HEK293 (cell line): Measurements from ENCODE around the gene IFNGR1.

Experiments used
- IKZF3 ChIP-seq: fragments of 450-650 bp; IDR thresholded peaks from 2 replicates; pipeline ENCODE4 v1.5.0; 2018; ENCODE audit warnings: missing biosample characterization, mild to moderate bottlenecking, missing genetic modification characterization, moderate library complexity
- SETDB1 ChIP-seq: IDR thresholded peaks from one replicate; pipeline ENCODE4 v1.6.1; 2017; ENCODE audit warnings: mild to moderate bottlenecking, low read length, moderate library complexity, mixed read lengths; ENCODE audit not compliant: insufficient read length
- WT1 ChIP-seq: fragments of 450-650 bp; formaldehyde crosslinking; IDR thresholded peaks from 2 replicates; pipeline ENCODE4 v1.5.1; 2016; ENCODE audit warnings: missing biosample characterization, missing genetic modification characterization
- YY1 ChIP-seq: fragments of 450-650 bp; formaldehyde crosslinking; IDR thresholded peaks from 2 replicates; pipeline ENCODE4 v1.5.1; 2018; ENCODE audit warnings: missing biosample characterization, missing genetic modification characterization
- ZBTB21 ChIP-seq: fragments of 450-650 bp; formaldehyde crosslinking; IDR thresholded peaks from 2 replicates; pipeline ENCODE4 v1.5.1; 2017; ENCODE audit warnings: missing biosample characterization, missing genetic modification characterization
- ZNF133 ChIP-seq: fragments of 450-650 bp; formaldehyde crosslinking; IDR thresholded peaks from 2 replicates; pipeline ENCODE4 v1.5.1; 2016; ENCODE audit warnings: missing biosample characterization, missing genetic modification characterization
- ZNF654 ChIP-seq: fragments of 450-650 bp; formaldehyde crosslinking; IDR thresholded peaks from 2 replicates; pipeline ENCODE4 v1.5.1; 2016; ENCODE audit warnings: low read depth, missing biosample characterization, missing genetic modification characterization
- ZNF76 ChIP-seq: fragments of 450-650 bp; formaldehyde crosslinking; IDR thresholded peaks from 2 replicates; pipeline ENCODE4; 2016; ENCODE audit warnings: low read depth, missing biosample characterization, missing genetic modification characterization, borderline replicate concordance
- ZNF777 ChIP-seq: fragments of 450-650 bp; formaldehyde crosslinking; IDR thresholded peaks from 2 replicates; pipeline ENCODE4 v1.5.1; 2017; ENCODE audit warnings: missing biosample characterization, missing genetic modification characterization, borderline replicate concordance
- ZNF785 ChIP-seq: fragments of 450-650 bp; formaldehyde crosslinking; IDR thresholded peaks from 2 replicates; pipeline ENCODE4 v1.5.1; 2016; ENCODE audit warnings: missing biosample characterization, missing genetic modification characterization
- TF ChIP-seq, protein P1 (sequence below): fragments of 450-650 bp; IDR thresholded peaks from 2 replicates; pipeline ENCODE4 v1.5.1; 2018; ENCODE audit warnings: missing biosample characterization, mild to moderate bottlenecking, missing genetic modification characterization
- TF ChIP-seq, protein P2 (sequence below): fragments of 450-650 bp; formaldehyde crosslinking; IDR thresholded peaks from 2 replicates; pipeline ENCODE4 v1.5.1; 2016; ENCODE audit warnings: missing biosample characterization, missing genetic modification characterization
- TF ChIP-seq, protein P3 (sequence below): IDR thresholded peaks from 2 replicates; pipeline ENCODE4 v1.6.1; 2011; ENCODE audit warnings: mild to moderate bottlenecking, low read depth, low read length, borderline replicate concordance
- TF ChIP-seq, protein P4 (sequence below): fragments of 450-650 bp; formaldehyde crosslinking; IDR thresholded peaks from 2 replicates; pipeline ENCODE4 v1.5.1; 2016; ENCODE audit warnings: missing biosample characterization, missing genetic modification characterization

DNA sequence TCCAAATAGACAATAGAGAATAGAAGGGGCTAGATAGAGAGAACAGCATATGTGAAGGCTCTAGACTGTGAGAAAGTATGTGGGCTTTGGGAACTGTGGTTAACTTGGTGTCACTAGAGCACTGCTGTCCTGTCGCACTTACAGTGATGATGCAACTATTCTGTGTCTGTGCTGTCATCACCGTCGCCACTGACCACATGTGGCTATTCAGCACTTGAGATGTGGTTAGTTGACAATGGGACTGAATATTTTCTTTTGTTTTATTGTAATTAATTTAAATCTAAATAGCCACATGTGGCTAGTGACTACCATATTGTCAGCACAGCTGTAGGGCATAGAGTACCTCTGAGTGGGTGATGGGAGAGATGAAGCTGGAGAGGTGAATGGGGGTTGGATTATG, 39.0 kb upstream of the IFNGR1 start:
- TF ChIP-seq YY1 (tag by site-specific recombination): no peak
- TF ChIP-seq ZNF76 (tag by site-specific recombination): no peak
- no peak for TF ChIP-seq ZBTB21 (tag by site-specific recombination)
- TF ChIP-seq ZNF654 (tag by site-specific recombination): no peak
- TF ChIP-seq, protein P1, sequence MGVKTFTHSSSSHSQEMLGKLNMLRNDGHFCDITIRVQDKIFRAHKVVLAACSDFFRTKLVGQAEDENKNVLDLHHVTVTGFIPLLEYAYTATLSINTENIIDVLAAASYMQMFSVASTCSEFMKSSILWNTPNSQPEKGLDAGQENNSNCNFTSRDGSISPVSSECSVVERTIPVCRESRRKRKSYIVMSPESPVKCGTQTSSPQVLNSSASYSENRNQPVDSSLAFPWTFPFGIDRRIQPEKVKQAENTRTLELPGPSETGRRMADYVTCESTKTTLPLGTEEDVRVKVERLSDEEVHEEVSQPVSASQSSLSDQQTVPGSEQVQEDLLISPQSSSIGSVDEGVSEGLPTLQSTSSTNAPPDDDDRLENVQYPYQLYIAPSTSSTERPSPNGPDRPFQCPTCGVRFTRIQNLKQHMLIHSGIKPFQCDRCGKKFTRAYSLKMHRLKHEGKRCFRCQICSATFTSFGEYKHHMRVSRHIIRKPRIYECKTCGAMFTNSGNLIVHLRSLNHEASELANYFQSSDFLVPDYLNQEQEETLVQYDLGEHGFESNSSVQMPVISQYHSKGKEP (tag by site-specific recombination): no peak
- TF ChIP-seq, protein P2, sequence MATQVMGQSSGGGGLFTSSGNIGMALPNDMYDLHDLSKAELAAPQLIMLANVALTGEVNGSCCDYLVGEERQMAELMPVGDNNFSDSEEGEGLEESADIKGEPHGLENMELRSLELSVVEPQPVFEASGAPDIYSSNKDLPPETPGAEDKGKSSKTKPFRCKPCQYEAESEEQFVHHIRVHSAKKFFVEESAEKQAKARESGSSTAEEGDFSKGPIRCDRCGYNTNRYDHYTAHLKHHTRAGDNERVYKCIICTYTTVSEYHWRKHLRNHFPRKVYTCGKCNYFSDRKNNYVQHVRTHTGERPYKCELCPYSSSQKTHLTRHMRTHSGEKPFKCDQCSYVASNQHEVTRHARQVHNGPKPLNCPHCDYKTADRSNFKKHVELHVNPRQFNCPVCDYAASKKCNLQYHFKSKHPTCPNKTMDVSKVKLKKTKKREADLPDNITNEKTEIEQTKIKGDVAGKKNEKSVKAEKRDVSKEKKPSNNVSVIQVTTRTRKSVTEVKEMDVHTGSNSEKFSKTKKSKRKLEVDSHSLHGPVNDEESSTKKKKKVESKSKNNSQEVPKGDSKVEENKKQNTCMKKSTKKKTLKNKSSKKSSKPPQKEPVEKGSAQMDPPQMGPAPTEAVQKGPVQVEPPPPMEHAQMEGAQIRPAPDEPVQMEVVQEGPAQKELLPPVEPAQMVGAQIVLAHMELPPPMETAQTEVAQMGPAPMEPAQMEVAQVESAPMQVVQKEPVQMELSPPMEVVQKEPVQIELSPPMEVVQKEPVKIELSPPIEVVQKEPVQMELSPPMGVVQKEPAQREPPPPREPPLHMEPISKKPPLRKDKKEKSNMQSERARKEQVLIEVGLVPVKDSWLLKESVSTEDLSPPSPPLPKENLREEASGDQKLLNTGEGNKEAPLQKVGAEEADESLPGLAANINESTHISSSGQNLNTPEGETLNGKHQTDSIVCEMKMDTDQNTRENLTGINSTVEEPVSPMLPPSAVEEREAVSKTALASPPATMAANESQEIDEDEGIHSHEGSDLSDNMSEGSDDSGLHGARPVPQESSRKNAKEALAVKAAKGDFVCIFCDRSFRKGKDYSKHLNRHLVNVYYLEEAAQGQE (tag by site-specific recombination): no peak
- TF ChIP-seq SETDB1: no peak
- TF ChIP-seq, protein P3, sequence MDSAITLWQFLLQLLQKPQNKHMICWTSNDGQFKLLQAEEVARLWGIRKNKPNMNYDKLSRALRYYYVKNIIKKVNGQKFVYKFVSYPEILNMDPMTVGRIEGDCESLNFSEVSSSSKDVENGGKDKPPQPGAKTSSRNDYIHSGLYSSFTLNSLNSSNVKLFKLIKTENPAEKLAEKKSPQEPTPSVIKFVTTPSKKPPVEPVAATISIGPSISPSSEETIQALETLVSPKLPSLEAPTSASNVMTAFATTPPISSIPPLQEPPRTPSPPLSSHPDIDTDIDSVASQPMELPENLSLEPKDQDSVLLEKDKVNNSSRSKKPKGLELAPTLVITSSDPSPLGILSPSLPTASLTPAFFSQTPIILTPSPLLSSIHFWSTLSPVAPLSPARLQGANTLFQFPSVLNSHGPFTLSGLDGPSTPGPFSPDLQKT: no peak
- TF ChIP-seq WT1 (tag by site-specific recombination): no peak
- no peak for TF ChIP-seq ZNF777 (tag by site-specific recombination)
- TF ChIP-seq, protein P4, sequence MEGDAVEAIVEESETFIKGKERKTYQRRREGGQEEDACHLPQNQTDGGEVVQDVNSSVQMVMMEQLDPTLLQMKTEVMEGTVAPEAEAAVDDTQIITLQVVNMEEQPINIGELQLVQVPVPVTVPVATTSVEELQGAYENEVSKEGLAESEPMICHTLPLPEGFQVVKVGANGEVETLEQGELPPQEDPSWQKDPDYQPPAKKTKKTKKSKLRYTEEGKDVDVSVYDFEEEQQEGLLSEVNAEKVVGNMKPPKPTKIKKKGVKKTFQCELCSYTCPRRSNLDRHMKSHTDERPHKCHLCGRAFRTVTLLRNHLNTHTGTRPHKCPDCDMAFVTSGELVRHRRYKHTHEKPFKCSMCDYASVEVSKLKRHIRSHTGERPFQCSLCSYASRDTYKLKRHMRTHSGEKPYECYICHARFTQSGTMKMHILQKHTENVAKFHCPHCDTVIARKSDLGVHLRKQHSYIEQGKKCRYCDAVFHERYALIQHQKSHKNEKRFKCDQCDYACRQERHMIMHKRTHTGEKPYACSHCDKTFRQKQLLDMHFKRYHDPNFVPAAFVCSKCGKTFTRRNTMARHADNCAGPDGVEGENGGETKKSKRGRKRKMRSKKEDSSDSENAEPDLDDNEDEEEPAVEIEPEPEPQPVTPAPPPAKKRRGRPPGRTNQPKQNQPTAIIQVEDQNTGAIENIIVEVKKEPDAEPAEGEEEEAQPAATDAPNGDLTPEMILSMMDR: no peak
- TF ChIP-seq ZNF133 (tag by site-specific recombination): no peak
- no peak for TF ChIP-seq ZNF785
- TF ChIP-seq IKZF3 (tag by site-specific recombination): no peak
